ENCODE results near the gene PATL2.
A peak's percentile ranks its signal among the peaks of the same experiment; 100 is the strongest.

PATL2 gene

GRCh38 chr15:44682809-44683682, 28.1 kb downstream of the PATL2 start:
- peak; percentile 77 for DNase-seq

GRCh38 chr15:44682211-44682610, 28.9 kb downstream of the PATL2 start:
- DNase-seq: no peak

GRCh38 chr15:44676676-44677075, 34.4 kb downstream of the PATL2 start:
- peak; percentile 41 for DNase-seq

GRCh38 chr15:44675911-44676310, 35.2 kb downstream of the PATL2 start:
- DNase-seq: no peak

- DNase-seq: no peak
Observed at GRCh38 chr15:44673639-44674038, 37.5 kb downstream of the PATL2 start.

- no peak for DNase-seq
Observed at GRCh38 chr15:44670087-44670950, 40.8 kb downstream of the PATL2 start.

- DNase-seq: no peak
Observed at GRCh38 chr15:44668921-44669320, 42.2 kb downstream of the PATL2 start.

- no peak for DNase-seq
Observed at GRCh38 chr15:44667039-44667360, 44.1 kb downstream of the PATL2 start.

GRCh38 chr15:44666210-44667038, 44.7 kb downstream of the PATL2 start:
- no peak for DNase-seq

- peak; percentile 98 for DNase-seq
Observed at GRCh38 chr15:44663410-44664308, 47.5 kb downstream of the PATL2 start, which contains the start of gene SPG11. SPG11 (minus strand) TSS chr15:44663662; CDS start chr15:44663647, 15 bp downstream.

GRCh38 chr15:44662478-44663409, 48.4 kb downstream of the PATL2 start:
- peak; percentile 82 for DNase-seq

- no peak for DNase-seq
Observed at GRCh38 chr15:44661576-44661975, 49.5 kb downstream of the PATL2 start.

- DNase-seq: no peak
Observed at GRCh38 chr15:44659056-44659455, 52.1 kb downstream of the PATL2 start.

- DNase-seq: no peak
Observed at GRCh38 chr15:44657378-44657777, 53.7 kb downstream of the PATL2 start.

GRCh38 chr15:44656913-44657312, 54.2 kb downstream of the PATL2 start:
- DNase-seq: no peak

- DNase-seq: no peak
Observed at GRCh38 chr15:44656298-44656697, 54.8 kb downstream of the PATL2 start.

- no peak for DNase-seq
Observed at GRCh38 chr15:44654858-44655257, 56.3 kb downstream of the PATL2 start.

GRCh38 chr15:44647637-44648036, 63.5 kb downstream of the PATL2 start:
- no peak for DNase-seq

- no peak for DNase-seq
Observed at GRCh38 chr15:44647036-44647435, 64.1 kb downstream of the PATL2 start.

- no peak for DNase-seq
Observed at GRCh38 chr15:44646460-44646859, 64.7 kb downstream of the PATL2 start.

GRCh38 chr15:44641651-44642050, 69.5 kb downstream of the PATL2 start:
- DNase-seq: no peak

All from stimulated activated CD4-positive, alpha-beta T cell treated with anti-CD3 and anti-CD28 coated beads, Interleukin-4, amount 100 ng/mL, for 24 hours (primary cell).